Measurements from ENCODE around the gene FARS2. TPM values are rescaled to one million over a fixed set of nuclear protein-coding genes. Genes with fewer than 3 reads are reported as not detected.
A peak's percentile ranks its signal among the peaks of the same experiment; 100 is the strongest.

Gene FARS2
- total and polyA plus RNA-seq, 2 of the 13 experiments (the other 11 are each of a cell fraction or from before 2014, with no cell fraction given), result 15.4 to 26.0 TPM

- TF ChIP-seq, protein P1, sequence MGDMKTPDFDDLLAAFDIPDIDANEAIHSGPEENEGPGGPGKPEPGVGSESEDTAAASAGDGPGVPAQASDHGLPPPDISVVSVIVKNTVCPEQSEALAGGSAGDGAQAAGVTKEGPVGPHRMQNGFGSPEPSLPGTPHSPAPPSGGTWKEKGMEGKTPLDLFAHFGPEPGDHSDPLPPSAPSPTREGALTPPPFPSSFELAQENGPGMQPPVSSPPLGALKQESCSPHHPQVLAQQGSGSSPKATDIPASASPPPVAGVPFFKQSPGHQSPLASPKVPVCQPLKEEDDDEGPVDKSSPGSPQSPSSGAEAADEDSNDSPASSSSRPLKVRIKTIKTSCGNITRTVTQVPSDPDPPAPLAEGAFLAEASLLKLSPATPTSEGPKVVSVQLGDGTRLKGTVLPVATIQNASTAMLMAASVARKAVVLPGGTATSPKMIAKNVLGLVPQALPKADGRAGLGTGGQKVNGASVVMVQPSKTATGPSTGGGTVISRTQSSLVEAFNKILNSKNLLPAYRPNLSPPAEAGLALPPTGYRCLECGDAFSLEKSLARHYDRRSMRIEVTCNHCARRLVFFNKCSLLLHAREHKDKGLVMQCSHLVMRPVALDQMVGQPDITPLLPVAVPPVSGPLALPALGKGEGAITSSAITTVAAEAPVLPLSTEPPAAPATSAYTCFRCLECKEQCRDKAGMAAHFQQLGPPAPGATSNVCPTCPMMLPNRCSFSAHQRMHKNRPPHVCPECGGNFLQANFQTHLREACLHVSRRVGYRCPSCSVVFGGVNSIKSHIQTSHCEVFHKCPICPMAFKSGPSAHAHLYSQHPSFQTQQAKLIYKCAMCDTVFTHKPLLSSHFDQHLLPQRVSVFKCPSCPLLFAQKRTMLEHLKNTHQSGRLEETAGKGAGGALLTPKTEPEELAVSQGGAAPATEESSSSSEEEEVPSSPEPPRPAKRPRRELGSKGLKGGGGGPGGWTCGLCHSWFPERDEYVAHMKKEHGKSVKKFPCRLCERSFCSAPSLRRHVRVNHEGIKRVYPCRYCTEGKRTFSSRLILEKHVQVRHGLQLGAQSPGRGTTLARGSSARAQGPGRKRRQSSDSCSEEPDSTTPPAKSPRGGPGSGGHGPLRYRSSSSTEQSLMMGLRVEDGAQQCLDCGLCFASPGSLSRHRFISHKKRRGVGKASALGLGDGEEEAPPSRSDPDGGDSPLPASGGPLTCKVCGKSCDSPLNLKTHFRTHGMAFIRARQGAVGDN (CRISPR knock-in tag; IDR thresholded peaks at IDR 0.05), result peak; percentile 57
- TF ChIP-seq ZNF788 (CRISPR knock-in tag; IDR thresholded peaks at IDR 0.05; ENCODE audit: borderline replicate concordance), result peak; percentile 73; the same call in 1 of the 2 replicates
- TF ChIP-seq, protein P2, sequence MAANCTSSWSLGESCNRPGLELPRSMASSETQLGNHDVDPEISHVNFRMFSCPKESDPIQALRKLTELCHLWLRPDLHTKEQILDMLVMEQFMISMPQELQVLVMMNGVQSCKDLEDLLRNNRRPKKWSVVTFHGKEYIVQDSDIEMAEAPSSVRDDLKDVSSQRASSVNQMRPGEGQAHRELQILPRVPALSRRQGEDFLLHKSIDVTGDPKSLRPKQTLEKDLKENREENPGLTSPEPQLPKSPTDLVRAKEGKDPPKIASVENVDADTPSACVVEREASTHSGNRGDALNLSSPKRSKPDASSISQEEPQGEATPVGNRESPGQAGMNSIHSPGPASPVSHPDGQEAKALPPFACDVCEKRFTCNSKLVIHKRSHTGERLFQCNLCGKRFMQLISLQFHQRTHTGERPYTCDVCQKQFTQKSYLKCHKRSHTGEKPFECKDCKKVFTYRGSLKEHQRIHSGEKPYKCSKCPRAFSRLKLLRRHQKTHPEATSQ (CRISPR knock-in tag; IDR thresholded peaks at IDR 0.05; ENCODE audit: borderline replicate concordance), result peak; percentile 22; the same call in 1 of the 2 replicates
- TF ChIP-seq, protein P3, sequence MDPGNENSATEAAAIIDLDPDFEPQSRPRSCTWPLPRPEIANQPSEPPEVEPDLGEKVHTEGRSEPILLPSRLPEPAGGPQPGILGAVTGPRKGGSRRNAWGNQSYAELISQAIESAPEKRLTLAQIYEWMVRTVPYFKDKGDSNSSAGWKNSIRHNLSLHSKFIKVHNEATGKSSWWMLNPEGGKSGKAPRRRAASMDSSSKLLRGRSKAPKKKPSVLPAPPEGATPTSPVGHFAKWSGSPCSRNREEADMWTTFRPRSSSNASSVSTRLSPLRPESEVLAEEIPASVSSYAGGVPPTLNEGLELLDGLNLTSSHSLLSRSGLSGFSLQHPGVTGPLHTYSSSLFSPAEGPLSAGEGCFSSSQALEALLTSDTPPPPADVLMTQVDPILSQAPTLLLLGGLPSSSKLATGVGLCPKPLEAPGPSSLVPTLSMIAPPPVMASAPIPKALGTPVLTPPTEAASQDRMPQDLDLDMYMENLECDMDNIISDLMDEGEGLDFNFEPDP (CRISPR knock-in tag; conservative IDR thresholded peaks at IDR 0.05), result no peak
- TF ChIP-seq MIER2 (CRISPR knock-in tag; IDR thresholded peaks at IDR 0.05), result 0 out of 2 replicates have a peak, but pooled peaks have one; percentile 36
- no peak for TF ChIP-seq ZFP62 (CRISPR knock-in tag; IDR thresholded peaks at IDR 0.05)
- no peak for TF ChIP-seq ETV6 (CRISPR knock-in tag; conservative IDR thresholded peaks at IDR 0.05)
- TF ChIP-seq ZGPAT (CRISPR knock-in tag; IDR thresholded peaks at IDR 0.05), result peak; percentile 40; the same call in 1 of the 2 replicates
- TF ChIP-seq ZC3H4 (CRISPR knock-in tag; IDR thresholded peaks at IDR 0.05; ENCODE audit: borderline replicate concordance), result no peak
- TF ChIP-seq ZNF33A (CRISPR knock-in tag; IDR thresholded peaks at IDR 0.05; ENCODE audit: borderline replicate concordance), result peak; percentile 67; the same call in 1 of the 2 replicates
- TF ChIP-seq NFYB (CRISPR knock-in tag; IDR thresholded peaks at IDR 0.05), result no peak
- TF ChIP-seq ZBTB4 (CRISPR knock-in tag; IDR thresholded peaks at IDR 0.05; ENCODE audit: borderline replicate concordance), result no peak
- no peak for TF ChIP-seq NCOA1 (CRISPR knock-in tag; IDR thresholded peaks at IDR 0.05)
- TF ChIP-seq, protein P4, sequence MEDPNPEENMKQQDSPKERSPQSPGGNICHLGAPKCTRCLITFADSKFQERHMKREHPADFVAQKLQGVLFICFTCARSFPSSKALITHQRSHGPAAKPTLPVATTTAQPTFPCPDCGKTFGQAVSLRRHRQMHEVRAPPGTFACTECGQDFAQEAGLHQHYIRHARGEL (CRISPR knock-in tag; IDR thresholded peaks at IDR 0.05), result no peak
- peak; percentile 53; the same call in 1 of the 2 replicates for TF ChIP-seq ZNF784 (CRISPR knock-in tag; IDR thresholded peaks at IDR 0.05; ENCODE audit: borderline replicate concordance)
- TF ChIP-seq HDAC2 (CRISPR knock-in tag; IDR thresholded peaks at IDR 0.05), result peak; percentile 90
These were observed 452.2 kb downstream of the FARS2 start (continued) for GRCh38 chr6:5713519-5713918.

All from HepG2 (cell line).